NCI-H1436 (cell line): Measurements from ENCODE around the gene TNFSF15.

Experiments
- DNase-seq: peaks from one replicate; lab custom pipeline; 2025; lab: John Stamatoyannopoulos, UW

Gene TNFSF15

DNA sequence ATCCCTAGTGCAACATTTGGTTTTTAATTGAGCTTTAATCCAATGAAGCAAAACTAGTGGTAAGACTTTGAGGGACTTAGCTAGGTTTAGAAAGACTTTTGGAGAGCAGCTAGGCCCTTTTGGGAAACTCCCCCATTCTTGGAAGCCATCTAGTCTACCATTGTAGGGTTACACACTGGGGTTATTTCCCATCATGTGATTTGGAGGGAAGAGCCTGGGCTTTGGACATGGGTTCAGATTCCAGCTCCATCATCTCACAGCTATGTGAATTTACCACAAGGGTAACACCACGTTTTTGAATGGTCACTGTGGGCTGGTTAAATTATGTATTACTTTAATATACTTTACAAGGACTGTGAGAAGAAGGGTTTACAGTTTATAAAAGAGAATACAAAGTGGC, 18.3 kb upstream of the TNFSF15 start:
- DNase-seq, result no peak

DNA sequence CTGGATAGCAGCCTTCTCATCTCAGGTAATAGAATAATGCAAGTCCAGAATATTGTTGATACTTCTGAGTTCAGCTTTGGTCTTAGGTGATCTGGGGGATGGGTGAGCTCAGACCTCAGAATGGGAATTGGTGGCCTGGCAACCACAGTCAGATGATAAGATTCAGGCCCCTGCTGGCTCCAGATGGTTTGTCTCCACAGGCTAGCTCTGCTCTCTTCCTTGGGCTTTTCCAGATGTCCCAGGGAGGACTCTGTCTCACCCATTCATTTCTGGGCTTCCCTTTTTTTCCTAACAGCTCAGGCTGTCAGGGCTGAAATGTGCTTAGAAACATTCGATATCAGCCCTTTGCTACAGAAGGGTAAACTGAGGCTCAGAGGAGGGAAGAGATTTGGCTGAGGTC, 17.6 kb upstream of the TNFSF15 start:
- DNase-seq, result no peak

DNA sequence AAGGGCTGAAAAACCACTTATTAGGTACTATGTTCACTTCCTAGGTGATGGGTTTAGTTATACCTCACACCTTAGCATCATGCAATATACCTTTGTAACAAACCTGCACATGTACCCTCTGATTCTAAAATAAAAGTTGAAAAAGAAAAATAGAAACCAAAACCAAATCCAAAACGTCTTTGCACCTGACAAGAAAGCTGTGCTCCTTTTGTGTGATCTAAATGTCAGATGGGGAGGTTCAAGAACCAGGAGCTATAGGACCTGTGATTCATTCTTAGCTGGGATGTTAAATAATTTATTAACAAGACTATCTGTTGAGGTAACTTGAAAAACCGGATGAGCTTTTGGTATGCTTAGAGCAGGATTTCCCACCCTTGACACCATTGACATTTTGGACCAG, 16.9 kb upstream of the TNFSF15 start:
- DNase-seq, result no peak

DNA sequence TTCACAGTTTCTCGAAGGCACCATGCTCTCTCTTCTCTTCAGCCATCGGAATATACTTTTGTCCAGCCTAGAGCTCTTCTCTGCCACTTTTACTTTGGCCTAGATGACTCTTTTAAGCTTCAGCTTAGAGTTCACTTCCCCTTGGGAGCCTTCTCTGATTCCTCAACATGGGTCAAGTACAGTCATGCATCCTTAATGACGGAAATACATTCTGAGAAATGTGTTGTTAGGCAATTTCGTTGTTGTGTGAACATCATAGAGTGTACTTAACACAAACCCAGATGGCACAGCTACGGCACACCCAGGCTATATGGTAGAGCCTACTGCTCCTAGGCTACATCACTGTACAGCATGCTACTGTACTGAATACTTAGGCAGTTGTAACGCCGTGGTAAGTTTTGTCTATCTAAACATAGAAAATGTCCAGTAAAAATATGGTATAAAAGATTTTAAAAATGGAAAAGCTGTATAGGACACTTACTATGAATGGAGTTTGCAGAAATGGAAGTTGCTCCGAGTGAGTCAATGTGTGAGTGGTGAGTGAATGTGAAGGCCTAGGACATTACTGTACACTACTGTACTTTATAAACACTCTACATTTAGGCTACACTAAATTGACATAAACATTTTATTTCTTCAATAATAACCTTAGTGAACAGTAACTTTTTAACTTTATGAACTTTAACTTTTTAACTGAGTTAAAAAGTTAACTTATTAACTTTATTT, 15.1 kb upstream of the TNFSF15 start:
- no peak for DNase-seq

DNA sequence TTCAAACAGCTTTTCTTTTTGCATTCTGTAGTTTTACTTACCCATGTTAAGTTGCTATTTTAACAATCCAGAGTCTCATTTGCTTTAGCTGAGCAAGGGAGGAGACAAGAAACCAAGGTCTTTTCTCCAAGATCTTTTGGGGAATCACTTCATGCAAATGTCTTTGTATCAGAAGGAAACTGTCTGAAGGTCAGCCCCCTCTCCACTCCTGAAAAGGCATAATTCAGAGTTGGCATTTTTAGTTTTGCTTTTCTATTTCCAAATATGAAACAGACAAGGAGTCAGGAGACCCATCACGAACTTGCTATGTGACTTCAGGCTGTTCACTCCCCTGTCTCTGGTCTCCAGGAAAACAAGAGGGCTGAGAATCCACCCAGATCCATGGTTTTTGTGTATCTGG, 12.3 kb upstream of the TNFSF15 start:
- no peak for DNase-seq

DNA sequence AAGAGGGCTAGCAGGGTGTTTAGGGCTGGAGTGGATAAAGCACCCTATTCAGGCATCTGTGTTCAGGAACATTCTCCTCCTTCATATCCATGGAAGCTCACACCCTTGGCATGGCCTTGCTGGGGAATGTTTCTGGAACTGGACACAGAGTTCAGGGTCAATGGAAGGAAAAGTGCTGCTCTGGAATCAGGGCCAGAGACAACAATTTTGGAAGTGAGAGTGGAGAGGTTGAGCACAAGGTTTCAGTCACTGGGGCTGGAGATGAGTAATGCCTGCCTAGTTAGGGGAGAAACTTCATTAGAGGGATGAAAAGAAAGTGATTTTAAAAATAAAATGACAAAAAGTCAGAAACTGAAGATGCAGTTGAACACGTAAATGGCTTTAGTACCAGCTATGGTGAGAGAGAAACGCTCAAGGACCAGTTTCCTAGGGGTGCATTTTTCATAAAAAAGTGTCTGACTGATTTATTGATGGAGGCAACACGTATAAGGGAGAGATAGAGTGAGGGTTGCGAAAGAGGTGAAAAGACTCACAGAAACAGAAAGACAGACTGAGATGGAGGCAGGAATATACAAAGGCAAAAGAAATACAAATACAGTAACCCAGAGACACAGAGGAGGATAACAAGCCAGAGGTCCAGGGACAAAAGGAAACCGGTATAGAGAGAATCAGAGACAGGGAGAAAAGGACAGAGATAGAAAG, 8.0 kb upstream of the TNFSF15 start:
- DNase-seq, result no peak

DNA sequence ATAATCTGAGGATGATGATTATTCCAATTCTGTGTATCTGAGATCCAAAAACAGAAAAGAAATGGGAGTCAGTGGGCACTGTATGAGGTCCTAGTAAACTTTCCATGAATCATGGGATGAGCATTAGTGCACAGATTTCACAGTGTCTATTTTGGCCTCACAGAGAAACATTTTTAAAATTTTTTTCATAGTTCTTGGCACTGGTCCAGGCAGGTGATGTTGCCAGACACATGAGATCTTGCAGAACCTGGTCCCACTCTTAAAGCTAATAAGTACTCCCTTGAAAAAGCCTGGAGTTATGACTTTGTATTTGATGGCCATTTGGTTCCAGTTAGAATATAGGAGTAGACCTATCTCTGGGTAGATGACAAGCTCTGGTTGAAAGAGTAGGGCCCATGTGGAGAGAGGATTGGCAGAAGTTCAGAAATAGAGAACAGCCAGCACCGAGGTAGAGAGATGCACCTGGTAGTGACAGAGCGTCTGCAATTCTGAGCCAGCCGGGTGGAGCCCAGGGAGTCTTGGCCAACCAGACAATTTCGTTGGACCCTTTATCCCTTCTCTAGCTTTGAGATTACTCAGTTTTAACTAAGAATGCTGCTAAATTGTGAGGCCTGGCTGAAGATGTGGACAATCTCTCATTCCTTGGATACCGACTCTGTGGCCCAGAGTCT, 6.3 kb upstream of the TNFSF15 start:
- no peak for DNase-seq

DNA sequence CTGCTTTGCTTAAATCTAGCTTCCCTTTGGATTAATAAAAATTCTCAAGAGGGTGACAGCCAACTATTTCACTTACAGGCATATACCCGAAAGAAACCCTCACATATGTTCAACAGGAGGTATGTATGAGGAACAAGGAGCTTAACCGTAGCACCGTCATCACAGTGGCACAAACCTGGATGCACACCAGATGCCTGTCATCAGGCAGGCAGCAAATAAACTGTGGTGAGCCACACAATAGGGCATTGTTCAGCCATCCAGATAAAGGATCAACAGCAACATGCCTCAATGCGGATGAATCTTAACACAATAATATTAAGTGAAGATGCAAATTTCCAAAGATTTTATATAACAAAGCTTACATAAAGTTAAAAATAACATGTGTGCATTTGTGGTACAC, 5.5 kb upstream of the TNFSF15 start:
- no peak for DNase-seq

DNA sequence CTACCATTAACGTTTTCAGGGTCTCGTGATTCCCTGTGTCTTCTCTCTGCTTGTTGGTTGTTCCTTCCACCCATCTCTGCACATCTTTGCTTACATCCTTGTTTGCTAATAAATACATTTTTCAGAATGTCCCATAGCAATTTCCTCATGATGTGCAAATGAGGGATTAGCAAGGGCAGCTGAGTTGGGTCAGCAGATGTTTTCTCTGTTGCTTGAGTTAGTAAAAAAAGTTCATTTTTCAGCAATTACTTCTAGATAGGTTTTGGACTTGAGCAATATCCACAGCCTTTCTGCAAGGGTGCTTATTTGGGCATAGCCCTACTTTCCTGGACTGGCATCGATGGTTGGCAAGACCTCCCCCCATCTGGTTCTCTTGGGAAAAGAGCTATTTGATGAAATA, 4.8 kb upstream of the TNFSF15 start:
- no peak for DNase-seq

DNA sequence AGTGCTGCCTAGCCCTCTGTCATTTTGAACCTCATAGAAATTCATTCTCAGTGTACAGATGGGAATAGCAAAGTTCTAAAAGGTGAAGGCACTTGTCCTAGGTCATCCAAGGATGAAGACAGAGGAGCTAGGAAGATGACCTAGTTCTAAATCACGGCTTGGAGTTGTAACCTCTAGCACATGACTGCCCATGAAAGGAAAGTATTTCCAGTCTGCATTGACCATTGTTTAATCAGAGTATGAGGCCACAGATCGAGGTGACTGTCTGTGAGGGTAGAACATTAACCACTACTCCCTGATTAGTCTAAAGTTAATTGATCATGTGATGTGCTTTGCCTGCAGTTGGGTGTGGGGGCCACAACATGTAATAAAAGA, 674 bp upstream of the TNFSF15 start:
- no peak for DNase-seq

DNA sequence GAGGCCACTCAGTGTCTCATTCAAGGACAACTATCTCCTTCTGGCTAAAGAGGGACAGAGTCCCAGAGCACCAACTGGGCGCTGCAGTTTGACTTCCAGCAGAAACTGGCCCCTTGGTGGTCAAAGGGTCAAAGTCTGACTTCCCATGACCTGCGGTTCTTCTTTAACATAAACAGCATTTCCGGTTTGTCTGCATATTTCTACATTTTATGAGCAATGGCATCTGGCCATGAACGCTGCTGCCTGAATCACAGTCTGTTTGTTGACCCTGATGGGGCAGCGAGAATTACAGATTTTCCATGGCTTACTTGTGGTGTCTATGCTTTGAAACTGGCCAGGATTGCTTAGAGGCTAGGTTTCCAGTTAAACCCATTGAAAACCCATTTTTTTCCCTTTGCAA, 1.3 kb downstream of the TNFSF15 start:
- no peak for DNase-seq

DNA sequence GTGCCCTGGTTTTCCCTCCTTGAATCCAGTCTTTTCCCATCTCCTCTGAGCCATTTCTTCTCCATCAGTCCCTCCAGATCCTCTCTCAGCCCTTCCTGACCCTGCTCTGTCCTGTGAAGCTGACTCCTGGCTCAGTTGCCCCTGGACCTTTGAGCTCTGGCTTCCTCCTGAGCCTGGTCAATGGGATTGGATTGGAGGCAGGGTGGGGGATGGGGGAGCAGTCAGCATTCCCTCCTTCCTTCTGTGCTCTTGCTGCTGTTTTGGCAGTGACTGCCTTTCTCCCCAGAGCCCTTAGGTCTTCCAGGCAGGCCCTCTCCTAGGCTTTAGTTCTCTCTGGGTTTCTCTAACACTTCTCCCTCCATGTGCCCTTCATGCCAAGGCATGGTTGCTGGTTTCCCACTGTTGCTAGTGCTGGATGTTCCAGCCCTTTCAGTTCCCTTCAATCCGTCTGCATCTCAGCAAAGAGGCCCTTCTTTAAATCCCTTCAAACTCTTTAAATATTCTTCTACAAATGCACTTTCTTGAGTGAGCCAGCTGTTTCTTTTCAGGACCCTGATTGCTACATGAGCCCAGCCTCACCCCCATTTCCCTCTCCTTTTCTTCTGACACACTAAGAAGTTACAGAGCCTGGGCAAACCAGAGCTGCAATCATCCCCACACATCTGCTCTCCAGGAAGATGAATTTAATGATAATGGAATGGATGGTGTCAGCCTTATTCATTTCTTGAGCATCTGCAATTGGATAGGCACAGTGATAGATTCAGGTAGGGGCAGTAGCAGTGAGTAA, 2.2 kb downstream of the TNFSF15 start:
- DNase-seq, result no peak

DNA sequence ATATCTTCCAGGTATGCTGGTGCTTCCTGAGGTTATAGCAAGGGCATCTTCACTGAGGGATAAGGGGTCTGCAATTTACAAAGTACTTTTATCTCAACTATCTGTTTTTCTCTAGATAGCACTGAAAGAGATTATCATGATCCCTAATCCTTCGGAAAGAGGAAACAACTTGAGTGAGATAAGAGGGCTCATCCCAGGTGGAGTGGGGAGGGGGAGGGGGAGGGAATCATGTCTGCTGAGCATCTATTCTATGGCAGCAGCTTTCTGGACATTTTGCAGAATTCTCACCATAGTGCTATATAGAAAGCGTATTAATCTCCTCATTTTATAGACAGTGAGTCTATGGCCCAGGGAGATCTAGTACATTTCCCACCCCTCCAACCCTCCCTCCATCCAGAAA, 5.9 kb downstream of the TNFSF15 start:
- DNase-seq, result no peak

DNA sequence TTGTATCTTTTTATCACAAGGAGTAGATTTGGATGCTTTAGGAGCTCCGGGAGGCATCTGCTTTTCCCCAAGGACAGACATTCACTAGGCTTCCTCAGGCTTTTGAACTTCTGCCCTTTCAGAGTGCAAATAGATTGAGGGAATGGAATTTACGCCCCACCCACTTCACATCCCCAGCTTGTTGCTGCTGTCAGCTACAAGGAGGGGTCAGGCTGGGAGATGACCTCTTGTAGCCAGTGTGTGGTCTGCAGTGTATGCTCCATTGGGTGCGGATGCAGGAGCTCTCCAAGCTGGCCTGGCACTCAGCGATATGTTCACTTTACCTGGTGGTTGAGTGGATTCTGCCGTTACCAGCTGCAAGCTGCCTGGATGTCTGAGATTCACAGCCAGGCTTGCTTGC, 6.4 kb downstream of the TNFSF15 start:
- DNase-seq, result no peak

DNA sequence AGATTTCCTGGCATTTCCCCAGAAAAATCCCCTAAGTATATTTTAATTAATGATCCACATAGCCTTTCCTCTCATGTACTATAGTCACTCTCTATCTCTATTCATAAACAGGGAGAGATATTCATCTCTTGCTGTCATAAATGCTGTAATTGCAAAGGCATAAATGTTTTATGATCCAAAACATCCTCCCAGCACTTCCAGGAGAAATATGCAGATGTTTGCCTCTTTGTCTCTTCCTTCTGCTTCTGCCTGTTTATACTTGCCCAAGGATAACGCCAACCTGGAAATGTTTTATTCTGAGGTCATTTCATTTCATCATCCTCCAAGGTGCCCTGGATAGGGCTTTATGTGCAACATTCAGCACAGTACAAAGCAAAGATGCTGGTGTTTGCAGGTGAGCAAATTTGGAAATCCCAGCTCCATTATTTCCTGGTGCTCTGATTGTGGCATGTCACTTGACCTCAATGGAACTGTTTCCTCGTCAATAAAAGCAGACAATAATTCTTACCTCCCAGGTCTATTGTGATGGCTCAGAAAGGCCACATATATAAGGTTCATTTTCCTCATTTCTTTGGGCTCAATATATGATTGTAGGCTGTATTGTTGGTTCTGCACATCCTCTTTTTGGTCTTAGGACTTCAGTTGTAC, 6.9 kb downstream of the TNFSF15 start:
- DNase-seq, result no peak

DNA sequence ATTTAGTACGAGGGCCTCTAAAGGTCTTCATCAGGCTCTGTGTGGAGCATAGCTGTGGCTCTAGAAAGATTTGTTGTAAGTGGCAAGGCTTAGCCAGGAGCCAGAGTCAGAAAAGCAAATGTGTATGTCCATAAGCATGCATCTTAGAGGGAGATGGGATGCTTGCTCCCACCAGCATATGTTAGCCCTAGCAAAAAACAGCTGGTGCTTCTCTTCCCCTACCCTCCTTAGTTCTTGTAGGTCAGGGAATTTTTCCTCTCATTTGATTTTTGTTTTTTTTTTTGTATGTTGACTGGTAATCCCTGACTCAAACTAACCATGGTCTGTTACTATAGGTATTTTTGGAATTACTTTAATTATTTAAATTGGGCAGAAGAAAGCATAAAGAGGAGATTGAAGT, 7.7 kb downstream of the TNFSF15 start:
- no peak for DNase-seq

DNA sequence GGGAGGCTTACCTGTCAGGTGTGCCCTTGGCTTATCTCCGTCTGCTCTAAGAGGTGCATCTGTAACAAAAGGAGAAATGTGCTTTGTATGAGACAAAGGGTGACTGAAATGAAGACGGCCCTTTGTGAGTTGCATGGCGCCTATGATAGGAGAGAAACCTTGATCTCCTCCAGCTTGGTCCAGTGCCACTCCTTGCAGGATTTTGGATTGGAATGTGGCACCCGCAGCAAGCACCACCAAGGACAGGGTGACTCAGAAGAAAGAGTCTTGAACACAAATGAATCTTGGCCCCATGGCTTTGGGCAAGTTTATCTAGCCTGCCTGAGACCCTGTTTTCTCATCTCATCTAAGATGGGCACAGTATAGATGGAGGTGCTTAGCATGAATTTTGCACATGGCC, 13.4 kb downstream of the TNFSF15 start:
- DNase-seq, result no peak

DNA sequence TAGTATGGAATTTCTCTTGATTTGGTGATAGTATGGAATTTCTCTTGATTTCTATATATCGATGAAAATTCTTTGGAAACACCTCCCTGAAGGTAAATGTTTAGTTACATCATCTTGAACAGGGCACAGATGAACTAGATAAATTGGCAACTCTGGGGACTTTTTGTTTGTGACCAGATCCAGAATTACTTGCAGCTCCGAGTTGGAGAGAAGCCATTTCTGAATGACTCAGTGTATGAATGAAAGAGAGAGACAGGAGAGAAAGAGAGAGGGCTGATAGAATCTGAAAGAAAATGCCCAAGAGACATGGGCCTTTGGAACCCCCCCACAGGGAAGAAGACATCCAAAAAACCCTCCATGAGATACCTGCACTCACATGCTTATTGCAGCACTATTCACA, 14.1 kb downstream of the TNFSF15 start:
- no peak for DNase-seq

DNA sequence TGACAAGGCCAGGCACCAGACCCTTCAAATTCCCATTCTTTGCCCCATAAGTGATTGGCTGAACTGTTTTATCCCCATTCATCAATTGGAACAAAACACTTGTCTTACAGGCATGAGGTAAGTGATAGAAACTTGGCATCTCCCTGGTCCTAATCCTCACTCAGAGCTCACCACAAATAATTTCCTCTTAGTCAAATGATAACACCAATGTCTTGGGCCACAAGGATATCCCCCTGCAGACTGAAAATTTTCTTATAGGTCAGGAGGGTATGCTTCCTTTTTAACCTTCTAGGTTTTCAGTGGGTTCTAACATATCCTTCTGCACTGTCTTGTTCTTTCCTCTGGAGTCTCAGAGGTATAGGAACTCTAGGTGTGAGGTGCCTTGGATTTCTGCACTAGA, 14.5 kb downstream of the TNFSF15 start:
- DNase-seq, result no peak

DNA sequence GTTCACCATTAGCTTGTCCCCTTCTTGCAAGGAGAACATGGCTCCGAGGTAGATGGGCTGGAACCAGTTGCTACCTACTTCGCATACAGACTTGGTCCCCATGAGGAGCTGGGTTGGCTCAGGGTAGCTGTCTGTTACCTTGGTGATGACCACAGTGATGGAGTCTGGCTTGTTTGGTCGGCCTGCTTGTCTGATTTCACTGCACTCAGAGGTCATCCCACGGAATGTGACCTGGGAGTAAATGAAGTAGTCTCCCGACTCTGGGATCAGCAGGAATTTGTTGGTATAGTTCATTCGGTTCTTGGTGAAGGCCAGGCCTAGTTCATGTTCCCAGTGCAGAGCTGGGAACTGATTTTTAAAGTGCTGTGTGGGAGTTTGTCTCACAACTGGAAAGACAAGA, 15.3 kb downstream of the TNFSF15 start:
- no peak for DNase-seq

DNA sequence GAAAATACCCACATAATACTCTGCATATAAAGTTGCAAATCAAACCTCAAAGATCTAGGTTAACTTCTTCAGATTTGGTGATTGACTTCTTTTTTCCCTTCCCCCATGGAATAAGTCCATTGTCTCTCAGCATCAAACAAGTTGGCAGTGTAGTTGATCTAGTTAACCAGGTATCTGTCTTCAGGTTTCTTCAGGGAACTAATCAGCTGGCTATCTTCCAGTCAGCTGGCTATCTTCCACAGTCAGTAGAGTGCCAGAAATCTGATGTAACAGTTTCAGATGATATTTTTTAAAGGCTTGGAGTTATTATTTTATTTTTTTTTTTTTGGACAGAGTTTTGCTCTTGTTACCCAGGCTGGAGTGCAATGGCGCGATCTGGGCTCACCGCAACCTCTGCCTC, 16.8 kb downstream of the TNFSF15 start:
- no peak for DNase-seq

DNA sequence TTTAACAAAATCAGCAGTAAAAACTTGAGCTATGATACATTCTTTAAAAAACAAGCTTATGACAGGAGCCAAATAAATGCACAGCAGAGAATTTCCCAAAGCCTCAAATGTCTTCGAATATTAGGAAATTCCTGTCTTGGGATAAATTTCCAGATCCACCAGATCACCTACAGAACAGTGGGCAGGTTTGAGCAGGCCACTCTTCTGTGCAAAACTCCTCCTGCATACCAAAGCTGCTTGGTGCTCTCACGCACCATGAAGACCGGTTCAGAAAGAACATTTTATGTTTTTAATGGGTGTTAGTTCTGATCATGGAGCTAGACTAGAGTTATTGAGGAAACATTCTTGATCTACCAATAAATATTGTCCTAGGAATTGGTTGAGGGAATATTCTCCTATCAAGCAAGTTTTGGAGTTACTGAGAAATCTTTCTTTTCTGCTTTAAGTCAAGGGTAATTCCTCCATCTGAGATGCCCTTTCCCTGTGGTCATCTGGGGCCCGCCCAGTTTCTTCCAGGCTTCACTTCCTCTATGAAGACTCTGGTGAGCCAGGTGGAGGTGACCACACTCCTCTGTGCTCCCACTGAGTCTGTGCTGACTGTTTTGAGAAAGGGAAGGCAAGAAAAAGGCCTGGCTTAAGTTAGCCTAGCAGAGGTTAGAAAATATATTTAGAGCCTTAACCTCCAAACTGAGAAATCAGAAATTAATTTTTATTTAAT, 17.9 kb downstream of the TNFSF15 start:
- no peak for DNase-seq
